ENCODE results near the gene AARS2.
A peak's percentile ranks its signal among the peaks of the same experiment; 100 is the strongest.
"Not testable (repeated sequence)": the region's sequence is repeated elsewhere in the genome, so short reads cannot be mapped to it uniquely, and the experiment has no call there.

AARS2 gene

DNA sequence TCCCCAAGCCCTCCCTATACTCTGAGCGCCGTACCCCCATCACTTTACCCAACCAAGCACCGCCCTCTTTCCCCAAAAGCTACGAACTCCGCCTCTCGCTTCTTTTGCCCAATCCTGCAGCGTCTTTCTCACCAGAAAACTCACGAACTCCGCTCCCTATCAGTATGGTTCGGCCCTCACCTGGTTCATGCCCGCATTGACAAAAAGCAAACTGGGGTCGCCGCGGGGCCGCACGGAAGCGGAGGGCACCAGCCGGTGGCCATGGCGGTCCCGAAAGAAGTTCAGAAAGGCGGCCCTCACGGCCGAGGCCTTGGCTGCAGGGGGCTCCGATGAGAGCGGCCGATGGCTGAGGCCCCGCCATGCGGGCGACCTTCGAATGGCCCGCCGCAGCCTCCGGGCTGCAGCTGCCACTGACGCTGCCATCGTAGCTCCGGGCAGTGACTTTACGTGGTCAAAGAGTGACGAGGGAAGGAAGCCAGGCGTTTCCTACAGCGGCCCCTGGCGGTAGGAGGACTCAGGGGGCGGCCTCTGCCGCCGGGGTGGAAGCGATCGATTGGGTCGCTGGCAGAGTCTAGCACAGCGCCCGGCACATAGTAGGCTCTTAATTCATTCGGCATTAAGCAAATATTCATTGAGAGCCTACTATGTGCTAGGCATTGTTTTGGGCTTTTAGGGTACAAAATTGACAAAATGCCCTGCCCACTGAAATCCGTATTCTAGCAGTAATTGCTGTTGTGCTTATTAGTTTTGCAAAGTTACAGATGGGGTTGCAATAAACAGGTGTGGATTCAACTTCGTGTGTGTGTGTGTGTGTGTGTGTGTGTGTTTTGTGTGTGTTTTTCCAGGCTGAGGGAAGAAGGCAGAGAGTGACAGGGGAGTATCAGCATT is at the start of gene AARS2:
Gene AARS2, minus strand, starts transcription at position 447 of the 888 bp plus-strand sequence. Its CDS starts 24 bp downstream, at position 423.
- DNase-seq, result peak; percentile 88 to 91 (median 89)

DNA sequence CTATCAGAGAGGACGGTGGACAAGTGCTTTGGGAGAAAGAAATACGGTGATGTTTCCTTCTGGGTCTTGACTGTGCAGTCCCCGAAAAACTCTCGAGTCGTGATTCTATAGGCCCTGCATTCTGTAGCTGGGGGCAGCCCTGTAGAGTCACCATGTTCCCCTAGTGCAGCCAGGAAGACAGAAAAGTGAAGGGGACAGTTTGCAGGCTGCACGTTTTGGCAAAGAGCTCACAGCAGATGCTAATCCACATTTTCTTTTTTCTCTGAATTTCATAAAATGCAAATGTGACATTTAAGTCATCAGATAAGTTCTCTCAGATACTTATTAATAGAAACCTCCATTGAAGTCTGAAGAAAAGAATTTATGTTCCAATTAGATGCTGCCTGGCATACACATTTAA is 48.8 kb upstream of the AARS2 start:
- DNase-seq, result no peak

DNA sequence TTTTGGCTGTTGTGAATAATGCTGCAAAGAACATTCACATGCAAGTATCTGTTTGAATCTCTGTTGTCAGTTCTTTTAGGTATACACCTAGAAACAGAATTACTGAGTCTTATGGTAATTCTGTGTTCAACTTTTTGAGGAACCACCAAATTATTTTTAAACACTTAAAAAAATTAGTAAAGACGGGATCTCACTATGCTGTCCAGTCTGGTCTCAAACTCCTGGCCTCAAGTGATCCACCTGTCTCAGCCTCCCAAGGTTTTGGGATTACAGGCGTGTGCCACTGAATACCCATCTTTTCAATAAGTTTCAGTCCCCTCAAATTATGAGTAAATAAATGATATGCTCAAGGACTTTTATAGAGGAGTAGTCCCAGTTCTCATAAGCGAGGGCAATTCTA is 46.8 kb upstream of the AARS2 start:
- DNase-seq, result no peak

DNA sequence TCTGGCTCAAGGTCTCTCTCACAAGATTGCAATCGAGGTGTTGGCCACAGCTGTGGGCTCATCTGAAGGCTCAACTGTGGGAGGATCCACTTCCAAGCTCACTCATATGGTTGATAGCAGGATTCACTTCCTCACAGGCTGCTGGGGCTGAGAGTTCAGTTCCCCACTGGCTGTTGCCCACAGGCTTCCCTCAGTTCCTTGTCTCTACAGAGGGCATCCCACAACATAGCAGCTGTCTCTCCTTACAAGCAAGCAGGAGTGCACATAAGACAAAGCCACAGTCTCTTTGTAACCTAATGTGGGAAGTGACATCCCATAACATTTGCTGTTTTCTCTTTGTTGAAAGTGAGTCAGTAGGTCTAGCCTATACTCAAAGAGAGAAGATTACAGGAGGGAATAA is 43.3 kb upstream of the AARS2 start:
- DNase-seq, result no peak

DNA sequence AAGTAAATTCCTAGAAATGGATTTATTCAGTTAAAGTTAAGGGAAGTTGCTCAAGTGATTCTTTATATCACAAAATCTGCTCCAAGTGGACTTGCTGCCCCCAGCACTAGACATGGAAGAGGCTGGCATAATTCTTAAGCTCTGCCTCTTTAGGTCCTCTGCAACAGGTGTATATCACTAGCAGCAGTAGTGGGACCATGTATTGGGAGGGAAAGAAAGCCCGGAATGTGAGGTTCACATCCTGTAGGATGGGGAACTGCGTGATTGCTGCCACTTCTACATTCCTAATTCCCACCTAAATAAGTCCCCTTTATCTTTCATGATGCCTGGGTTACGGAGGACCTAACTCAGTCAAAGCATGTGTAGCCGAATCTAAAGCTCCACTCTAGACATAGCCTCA is 42.5 kb upstream of the AARS2 start:
- DNase-seq, result no peak

- DNase-seq, result no peak
Measured at GRCh38 chr6:44353336-44353735, 40.2 kb upstream of the AARS2 start.

- DNase-seq, result no peak
Measured at GRCh38 chr6:44352259-44352658, 39.1 kb upstream of the AARS2 start.

DNA sequence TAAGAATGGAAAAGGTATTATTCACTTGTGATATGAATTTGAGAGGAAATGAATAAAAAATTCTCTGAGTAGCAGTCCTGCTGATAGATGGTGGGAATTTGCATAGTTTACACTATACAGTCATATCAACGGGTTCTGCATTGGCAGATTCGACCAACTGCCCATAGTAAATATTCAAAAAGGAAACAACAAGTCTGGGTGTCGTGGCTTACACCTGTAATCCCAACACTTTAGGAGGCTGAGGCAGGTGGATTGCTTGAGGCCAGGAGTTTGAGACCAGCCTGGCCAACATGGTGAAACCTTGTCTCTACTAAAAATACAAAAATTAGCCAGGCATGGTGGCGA is 37.5 kb upstream of the AARS2 start:
- DNase-seq, result not testable (repeated sequence)

GRCh38 chr6:44349904-44350649 is 36.9 kb upstream of the AARS2 start:
- DNase-seq, result no peak

- DNase-seq, result not testable (repeated sequence)
Measured at GRCh38 chr6:44346818-44347217, 33.7 kb upstream of the AARS2 start.

DNA sequence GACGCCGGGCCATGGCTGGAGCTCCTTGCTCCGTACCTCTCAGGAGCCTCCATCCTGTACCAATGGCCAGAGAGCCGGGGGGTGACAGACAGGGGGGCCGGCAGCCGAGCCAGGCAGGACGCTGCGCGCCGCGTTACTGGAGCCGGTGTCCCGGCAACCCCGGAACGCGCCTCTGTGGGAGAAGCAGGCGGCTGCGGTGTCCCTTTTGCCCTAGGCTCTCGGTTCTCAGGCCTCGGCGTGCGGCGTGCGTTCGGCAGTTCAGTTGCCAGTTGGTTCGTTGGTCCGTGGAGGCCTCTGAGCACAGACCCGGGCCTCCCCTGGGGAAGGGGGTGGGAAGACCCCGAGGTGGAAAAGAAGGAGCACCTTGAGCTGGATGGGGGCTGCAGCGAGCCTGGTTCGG is 29.3 kb upstream of the AARS2 start, which contains the start of gene SPATS1:
Gene SPATS1, plus strand, starts transcription at position 162 of the 400 bp plus-strand sequence. CDS start 446 bp downstream, outside the sequence.
- peak in 2 of 3 experiments; percentile 33 to 64 for DNase-seq

GRCh38 chr6:44342052-44342451 is 28.9 kb upstream of the AARS2 start:
- peak in 2 of 3 experiments; percentile 33 to 64 for DNase-seq

- DNase-seq, result no peak
Measured at GRCh38 chr6:44341095-44341890, 28.1 kb upstream of the AARS2 start.

- no peak for DNase-seq
Measured at GRCh38 chr6:44339763-44340625, 26.8 kb upstream of the AARS2 start.

DNA sequence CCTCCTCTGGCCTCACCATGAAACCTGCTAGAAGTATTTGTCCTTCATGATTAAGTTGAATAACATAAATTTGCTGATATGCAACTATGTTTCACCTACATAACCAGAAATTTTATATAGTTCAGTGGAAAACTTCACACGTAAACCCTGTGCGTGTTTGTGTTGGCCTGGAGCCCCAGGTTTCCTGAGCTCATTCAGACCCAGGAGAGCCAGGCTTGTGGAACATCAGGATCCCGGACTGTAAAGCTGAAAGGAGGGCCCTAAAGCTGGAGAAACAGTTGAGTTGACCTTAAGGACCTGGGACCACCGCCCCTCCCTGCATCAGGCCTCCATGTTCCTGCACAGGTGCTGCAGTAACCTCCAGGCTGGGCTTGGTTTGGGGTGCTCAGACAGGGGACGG is 26.2 kb upstream of the AARS2 start:
- no peak for DNase-seq

DNA sequence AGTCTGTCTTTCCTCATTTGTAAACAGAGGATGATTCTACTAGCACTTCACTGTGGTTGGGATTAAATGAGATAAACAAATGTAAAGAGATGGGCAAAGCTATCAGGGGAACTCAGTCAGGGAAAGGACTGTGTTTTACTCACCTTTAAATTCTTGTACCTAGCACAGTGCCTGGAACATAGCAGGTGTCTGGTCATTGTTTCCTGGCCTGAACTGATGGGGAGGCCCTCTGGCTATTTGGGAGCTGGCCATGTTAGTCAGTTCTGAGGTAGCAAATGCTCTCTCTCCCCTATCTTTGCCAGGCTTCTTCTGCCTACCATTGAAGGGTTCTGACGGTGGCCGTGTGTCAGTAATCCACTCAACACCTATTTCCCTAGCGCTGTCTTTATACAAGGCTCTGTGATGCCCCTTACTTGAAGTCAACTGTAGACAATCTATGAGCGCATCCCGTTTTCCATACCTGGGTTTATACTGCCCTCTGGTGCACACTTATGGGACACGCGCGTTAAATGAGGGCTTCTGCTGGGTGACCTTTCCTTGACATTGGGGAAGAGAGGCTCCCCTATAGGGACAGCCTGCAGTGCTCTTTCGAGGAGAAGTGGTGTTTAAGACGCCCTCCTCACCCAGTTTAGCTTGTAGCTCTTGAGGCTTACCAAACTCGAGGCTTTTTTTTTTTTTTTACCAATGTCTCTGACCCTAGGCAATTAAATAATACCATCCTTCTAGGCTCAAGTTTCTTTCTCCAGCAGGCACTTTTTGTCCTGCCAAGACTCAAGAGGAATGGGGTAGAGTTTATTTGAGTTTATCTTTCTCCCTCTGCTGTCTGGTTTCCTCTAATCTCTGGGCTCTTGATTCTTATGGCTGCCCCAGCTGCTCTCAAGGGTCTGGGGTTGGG is 25.3 kb upstream of the AARS2 start:
- DNase-seq, result peak; percentile 66 to 86 (median 81)

DNA sequence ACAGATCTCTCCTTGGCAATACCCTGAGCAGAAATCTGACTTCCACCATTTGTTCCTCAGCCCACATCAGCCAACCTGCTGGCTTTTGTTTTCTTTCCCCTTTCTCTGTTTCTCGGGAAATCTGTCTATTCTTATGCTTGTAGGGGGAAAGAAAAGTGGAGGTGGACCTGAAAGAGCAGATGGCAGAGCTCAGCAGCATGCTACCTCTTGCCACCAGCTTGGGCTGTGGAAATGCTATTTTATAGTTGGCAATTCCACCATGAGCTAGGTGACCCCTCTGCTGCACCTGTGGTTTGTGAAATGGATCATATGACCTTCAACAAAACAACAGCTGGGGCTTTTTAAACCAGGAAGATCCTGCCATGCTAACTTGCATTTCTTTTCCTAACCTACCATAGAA is 22.5 kb upstream of the AARS2 start:
- DNase-seq, result peak in 1 of 3 experiments; percentile 10

DNA sequence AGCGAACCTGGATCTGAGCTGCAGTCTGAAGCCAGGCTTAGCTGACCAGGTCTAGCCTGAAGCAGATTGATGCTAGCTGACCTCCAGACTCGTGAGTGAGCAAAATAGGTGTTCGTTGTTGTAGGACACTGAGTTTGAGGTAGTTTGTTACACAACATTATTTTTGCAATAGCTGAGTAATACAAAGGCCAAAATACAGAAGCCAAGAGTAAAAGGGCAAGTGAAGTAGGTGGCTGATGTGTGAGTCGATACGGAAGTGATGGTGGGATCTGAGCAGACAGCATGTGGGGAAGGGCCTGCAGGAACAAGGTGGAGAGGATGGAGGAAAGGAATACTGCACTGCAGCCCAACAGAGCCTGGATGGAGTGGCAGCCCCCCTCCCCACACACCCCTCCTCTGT is 20.8 kb upstream of the AARS2 start:
- DNase-seq, result no peak

DNA sequence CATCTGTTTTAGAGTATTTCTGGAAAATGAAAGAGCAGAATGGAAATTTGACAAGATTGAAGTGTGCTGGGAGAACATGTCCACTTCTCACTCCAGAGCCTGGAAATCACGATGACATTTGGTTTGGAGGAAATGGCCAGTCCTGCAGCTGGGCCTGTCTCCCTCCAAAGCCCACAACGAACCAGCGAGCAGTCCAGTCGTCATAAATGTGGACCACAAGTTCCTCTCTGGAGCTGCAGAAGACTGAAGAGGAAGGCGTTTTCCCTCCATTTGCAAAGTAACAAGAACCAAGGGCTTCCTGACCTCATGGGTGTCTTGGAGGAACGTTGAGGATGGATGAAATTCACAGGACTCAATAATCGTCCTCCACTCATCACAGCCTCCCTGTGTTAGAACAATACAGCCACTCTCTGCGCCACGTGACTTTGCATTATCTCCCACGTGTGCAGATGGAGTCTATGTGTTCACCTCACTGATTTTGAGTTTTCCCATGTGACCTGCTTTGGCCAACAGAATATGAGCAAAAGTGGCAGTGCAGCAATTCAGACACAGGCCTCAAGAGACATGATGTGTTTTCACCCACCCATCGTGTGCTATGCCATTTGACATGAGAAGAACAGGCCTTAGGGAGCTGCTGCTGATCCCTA is 20.2 kb upstream of the AARS2 start:
- no peak for DNase-seq

- peak in 2 of 3 experiments; percentile 4 to 82 for DNase-seq
Measured at GRCh38 chr6:44332585-44332984, 19.4 kb upstream of the AARS2 start.

All from NCI-H1417 (cell line).